Lower leg skin (tissue), 3 donors: ENCODE results near the gene TENT4A.

Experiments used
- CTCF ChIP-seq, 3 donors: fragments of 450-650 bp; IDR thresholded peaks; one replicate each; pipeline ENCODE4 v1.5.1; 2016; ENCODE audit warnings: antibody characterized with exemption in 3 of 3, mild to moderate bottlenecking in 3 of 3, moderate library complexity in 2 of 3
- POLR2A ChIP-seq, 2 donors: fragments of 450-650 bp; IDR thresholded peaks; one replicate each; pipeline ENCODE4 v1.6.1; 2016 to 2017; ENCODE audit warnings: antibody characterized with exemption in 2 of 2, mild to moderate bottlenecking in 1 of 2, moderate library complexity in 1 of 2

DNA sequence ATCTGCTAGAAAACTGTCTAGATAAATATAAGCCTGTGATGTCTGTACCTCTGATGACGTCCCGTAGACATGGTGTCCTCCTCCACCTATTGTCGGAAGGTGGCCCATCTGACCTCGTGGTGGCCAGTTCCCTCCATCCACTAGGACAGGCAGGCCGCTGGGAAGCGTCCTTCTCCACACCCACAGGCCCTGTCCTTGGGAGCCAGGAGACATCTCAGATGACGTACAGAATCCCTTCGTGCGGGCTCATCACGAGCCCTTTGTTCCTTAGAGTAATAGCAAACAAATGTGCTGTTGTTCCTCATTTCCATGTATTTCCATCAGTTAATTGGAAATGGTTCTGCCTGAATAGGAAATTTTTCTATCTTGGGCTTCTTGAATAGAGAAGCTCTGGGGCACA is 38.3 kb upstream of the TENT4A start:
- no peak for TF ChIP-seq POLR2A (IDR thresholded peaks at IDR 0.05)
- TF ChIP-seq CTCF (IDR thresholded peaks at IDR 0.05): no peak
